ENCODE data around the gene GKAP1.
A peak's percentile ranks its signal among the peaks of the same experiment; 100 is the strongest.
"Not testable (repeated sequence)": the region's sequence is repeated elsewhere in the genome, so short reads cannot be mapped to it uniquely, and the experiment has no call there.

The GKAP1 gene

GRCh38 chr9:83817356-83818278 lies at the start of gene GKAP1:
Gene GKAP1, minus strand, starts transcription at chr9:83817769. Its CDS starts 11,252 bp downstream, at chr9:83806517.
- peak; percentile 74 for DNase-seq

DNA sequence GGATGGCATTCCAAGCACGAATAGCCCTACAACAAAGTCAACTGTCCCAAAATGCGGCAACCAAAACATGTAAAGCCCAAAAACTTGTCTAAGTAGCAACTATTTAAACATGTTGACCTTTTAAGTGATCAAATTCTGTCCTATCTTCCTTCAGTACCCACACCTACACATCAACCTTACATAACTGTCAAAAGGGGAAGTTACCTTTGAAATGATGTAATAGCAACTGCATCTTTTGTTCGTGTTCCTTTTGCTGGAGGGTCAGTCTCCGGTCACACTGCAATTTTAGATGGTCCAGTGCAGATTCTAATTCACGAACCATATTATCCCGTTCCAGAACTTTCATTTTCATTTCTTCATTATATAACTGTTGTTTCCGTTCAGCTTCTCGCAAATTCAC lies 32.3 kb upstream of the GKAP1 start:
- DNase-seq = not testable (repeated sequence)

- DNase-seq = not testable (repeated sequence)
Measured at GRCh38 chr9:83837070-83837643, 19.6 kb upstream of the GKAP1 start.

- not testable (repeated sequence) for DNase-seq
Measured at GRCh38 chr9:83830426-83831071, 13.0 kb upstream of the GKAP1 start.

- DNase-seq = peak; percentile 64
Measured at GRCh38 chr9:83824986-83825623, 7.5 kb upstream of the GKAP1 start.

- peak; percentile 12 for DNase-seq
Measured at GRCh38 chr9:83817011-83817355, 586 bp downstream of the GKAP1 start.

- not testable (repeated sequence) for DNase-seq
Measured at GRCh38 chr9:83815120-83815519, 2.4 kb downstream of the GKAP1 start.

- not testable (repeated sequence) for DNase-seq
Measured at GRCh38 chr9:83809213-83809612, 8.4 kb downstream of the GKAP1 start.

DNA sequence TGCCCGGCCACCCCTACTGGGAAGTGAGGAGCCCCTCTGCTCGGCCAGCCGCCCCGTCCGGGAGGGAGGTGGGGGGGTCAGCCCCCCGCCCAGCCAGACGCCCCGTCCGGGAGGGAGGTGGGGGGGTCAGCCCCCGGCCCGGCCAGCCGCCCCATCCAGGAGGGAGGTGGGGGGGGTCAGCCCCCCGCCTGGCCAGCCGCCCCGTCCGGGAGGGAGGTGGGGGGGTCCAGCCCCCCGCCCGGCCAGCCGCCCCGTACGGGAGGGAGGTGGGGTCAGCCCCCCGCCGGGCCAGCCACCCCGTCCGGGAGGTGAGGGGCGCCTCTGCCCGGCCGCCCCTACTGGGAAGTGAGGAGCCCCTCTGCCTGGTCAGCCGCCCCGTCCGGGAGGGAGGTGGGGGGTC lies 13.1 kb downstream of the GKAP1 start:
- not testable (repeated sequence) for DNase-seq

- not testable (repeated sequence) for DNase-seq
Measured at GRCh38 chr9:83803941-83804340, 13.6 kb downstream of the GKAP1 start.

DNA sequence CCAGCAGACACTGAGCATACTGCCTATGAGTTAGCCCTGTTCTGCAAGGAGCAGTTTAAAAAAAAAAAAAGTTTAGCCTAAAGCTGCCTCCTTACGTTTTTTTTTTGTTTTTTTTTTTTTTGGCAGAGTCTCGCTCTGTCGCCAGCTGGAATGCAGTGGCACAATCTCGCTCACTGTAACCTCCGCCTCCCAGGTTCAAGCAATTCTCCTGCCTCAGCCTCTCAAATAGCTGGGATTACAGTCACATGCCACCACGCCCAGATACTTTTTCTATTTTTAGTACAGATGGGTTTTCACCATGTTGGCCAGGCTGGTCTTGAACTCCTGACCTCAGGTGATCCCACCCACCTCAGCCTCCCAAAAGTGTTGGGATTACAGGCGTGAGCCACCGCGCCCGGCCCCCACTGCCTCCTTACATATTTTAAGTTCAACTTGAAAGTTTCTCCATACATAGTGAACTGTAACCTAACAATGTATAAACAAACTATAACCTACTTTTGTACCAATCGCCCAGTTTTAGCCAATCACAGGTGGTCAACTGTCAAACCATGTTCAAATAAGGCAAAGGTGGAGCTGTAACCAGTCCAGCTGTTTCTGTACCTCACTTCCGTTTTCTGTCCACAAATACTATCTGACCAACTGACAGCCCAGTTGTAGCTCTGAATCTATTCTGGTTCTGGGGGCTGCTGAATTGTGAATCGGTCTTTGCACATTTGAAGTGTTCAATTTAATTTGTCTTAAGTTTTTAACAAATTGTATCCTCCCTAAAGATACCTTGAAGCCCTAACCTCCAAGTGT lies 17.1 kb downstream of the GKAP1 start:
- DNase-seq = no peak

DNA sequence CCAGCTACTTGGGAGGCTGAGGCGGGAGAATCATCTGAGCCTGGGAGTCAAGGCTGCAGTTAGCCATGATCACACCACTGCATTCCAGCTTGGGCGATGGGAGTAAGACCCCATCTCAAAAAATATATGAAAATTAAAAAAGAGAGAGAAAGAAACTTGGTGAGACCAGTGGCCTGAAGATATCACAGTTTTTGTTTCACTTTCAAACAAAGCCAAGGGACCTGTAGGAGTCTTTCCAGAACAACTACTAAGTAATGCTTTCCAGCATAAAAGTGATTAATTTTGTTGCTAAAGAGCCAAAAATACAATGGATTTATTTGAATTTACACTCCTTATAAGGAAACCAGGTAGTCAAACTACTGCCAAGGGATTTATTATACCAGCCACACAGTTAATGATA lies 23.5 kb downstream of the GKAP1 start:
- DNase-seq = no peak

DNA sequence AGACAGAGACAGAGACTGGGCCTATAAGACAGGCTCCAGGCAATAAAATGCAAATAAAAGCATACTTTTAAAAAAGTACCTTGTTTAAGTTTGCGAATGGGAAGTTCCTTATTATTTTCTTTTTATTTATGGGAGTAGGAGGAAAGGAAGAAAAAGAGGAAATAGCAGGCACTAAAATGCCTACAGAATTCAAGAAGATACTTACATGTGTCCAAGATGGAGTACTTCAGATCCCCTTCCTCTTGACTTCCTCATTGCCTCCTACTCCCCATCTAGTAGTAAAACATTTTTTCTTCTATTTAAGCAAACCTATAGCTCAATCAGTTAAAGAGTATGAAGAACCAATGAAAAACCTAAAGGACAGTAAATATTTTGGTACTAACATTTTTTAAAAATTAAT lies 24.8 kb downstream of the GKAP1 start:
- no peak for DNase-seq

DNA sequence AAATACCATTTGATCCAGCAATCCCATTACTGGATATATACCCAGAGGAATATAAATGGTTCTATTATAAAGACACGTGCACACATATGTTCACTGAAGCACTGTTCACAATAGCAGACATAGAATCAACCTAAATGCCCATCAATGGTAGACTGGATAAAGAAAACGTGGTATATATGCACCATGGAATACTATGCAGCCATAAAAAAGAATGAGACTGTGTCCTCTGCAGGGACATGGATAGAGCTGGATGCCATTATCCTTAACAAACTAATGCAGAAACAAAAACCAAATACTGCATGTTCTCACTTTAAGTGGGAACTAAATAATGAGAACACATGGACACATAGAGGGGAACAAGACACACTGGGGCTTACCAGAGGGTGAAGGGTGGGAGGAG lies 39.4 kb downstream of the GKAP1 start:
- no peak for DNase-seq

- DNase-seq = no peak
Measured at GRCh38 chr9:83775932-83776331, 41.6 kb downstream of the GKAP1 start.

DNA sequence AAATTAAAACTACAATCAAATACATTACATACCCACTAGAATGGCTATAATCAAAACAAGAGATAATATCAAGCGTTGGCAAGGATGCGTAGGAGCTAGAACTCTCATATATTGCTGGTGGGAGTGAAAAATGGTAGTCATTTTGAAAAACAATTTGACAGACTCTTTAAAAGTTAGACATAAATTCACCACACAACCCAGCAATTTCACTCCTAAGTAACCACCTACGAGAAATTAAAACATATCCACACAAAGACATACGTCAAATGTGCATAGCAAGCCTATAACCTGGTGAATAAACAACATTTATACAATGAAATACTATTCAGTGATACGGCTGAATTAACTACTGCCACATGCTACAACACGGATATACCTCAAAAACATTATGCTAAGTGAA lies 44.7 kb downstream of the GKAP1 start:
- no peak for DNase-seq

GRCh38 chr9:83765376-83765775 lies 52.2 kb downstream of the GKAP1 start:
- no peak for DNase-seq

DNA sequence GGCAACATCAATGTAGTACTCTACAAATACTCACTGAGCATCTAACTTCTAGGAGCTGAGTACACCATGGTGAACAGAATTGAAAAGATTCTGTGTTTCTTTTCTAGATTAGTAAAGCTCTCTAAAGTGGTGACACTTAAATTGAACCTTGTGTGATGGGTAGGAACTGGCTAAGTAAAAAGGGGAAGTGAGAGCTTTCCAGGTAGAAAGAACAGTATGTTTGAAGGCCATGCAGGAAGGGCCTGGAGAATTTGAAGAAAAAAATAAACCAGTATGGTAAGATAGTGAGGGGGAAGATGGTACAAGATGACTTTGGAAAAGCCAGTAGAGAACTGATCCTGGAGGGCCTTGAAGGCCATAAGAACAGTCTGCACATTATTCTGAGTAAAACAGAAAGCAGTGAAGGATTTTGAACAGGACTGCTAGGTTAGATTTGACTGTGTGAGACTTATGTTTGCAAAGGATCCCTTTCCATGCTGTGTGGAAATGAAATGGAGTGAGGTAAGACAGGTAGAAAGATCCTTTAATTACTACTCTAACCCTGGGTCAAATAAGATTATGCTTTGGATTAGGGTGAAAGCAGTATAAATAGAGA lies 63.1 kb downstream of the GKAP1 start:
- no peak for DNase-seq

GRCh38 chr9:83749706-83750105 lies 67.9 kb downstream of the GKAP1 start:
- DNase-seq = no peak

DNA sequence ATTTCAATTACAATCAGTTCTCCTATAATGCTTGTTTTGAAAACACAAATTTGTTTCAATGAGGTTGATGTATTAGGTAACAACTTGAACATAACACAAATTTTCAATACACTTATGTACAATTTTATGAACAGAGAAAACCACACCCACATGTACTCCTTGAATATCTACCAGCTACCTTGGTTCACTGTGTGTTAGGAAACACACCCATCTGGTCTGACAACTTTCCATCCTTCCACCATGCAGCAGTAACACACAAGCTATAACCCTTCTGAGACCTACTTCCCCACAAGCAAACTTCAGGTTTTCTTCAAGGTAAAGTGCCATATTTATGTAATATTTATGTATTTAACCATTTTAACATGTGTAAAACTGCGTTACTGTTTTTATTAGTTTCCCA lies 73.4 kb downstream of the GKAP1 start:
- DNase-seq = no peak

- no peak for DNase-seq
Measured at GRCh38 chr9:83733739-83734138, 83.8 kb downstream of the GKAP1 start.
